HepG2 (cell line): ENCODE results near the gene PSMC3IP. TPM values are rescaled to one million over a fixed set of nuclear protein-coding genes. Genes with fewer than 3 reads are reported as not detected.
A peak's percentile ranks its signal among the peaks of the same experiment; 100 is the strongest.

Source experiments
- ERF ChIP-seq: IDR thresholded peaks from 2 replicates; pipeline ENCODE4 v1.6.1; 2018; ENCODE audit warnings: missing biosample characterization, missing genetic modification reagents
- GTF3A ChIP-seq: sonication (generic); formaldehyde crosslinking; conservative IDR thresholded peaks from 2 replicates; pipeline ENCODE4 v1.4.0; 2020; ENCODE audit warnings: mild to moderate bottlenecking, missing genetic modification reagents
- HNF4G ChIP-seq, 2 experiments: sonication (generic) in 1 of 2; formaldehyde crosslinking in 1 of 2; IDR thresholded peaks; 2 replicates each; pipeline versions ENCODE4 v1.4.0 to v1.6.1; 2011 to 2020; ENCODE audit warnings: borderline replicate concordance in 2 of 2, low read depth in 2 of 2, mild to moderate bottlenecking in 2 of 2, low read length in 1 of 2, missing genetic modification reagents in 1 of 2, moderate library complexity in 1 of 2
- HOXA3 ChIP-seq: sonication (generic); formaldehyde crosslinking; IDR thresholded peaks from 2 replicates; pipeline ENCODE4 v1.5.0; 2020; ENCODE audit warnings: missing genetic modification reagents
- KLF12 ChIP-seq: sonication (generic); formaldehyde crosslinking; IDR thresholded peaks from 2 replicates; pipeline ENCODE4 v1.4.0; 2020; ENCODE audit warnings: missing genetic modification reagents, borderline replicate concordance
- NFE2L1 ChIP-seq: sonication (generic); formaldehyde crosslinking; IDR thresholded peaks from 2 replicates; pipeline ENCODE4 v1.4.0; 2020; ENCODE audit warnings: missing genetic modification reagents, mild to moderate bottlenecking, borderline replicate concordance
- NFIC ChIP-seq: IDR thresholded peaks from 2 replicates; pipeline ENCODE4 v1.6.1; 2012; ENCODE audit warnings: mild to moderate bottlenecking, low read length, inconsistent platforms
- POLR2G ChIP-seq: fragments of 200-400 bp; formaldehyde crosslinking; IDR thresholded peaks from 2 replicates; pipeline ENCODE4 v1.6.1; 2018; ENCODE audit warnings: mild to moderate bottlenecking, low read depth, low read length, moderate library complexity
- ZNF136 ChIP-seq: sonication (generic); formaldehyde crosslinking; IDR thresholded peaks from 2 replicates; pipeline ENCODE4 v1.8.1; 2022; ENCODE audit warnings: low read depth, mild to moderate bottlenecking, moderate library complexity, missing genetic modification reagents
- ZNF34 ChIP-seq: sonication (generic); formaldehyde crosslinking; IDR thresholded peaks from 2 replicates; pipeline ENCODE4 v1.4.0; 2020; ENCODE audit warnings: mild to moderate bottlenecking, missing genetic modification reagents, borderline replicate concordance
- ZNF720 ChIP-seq: sonication (generic); formaldehyde crosslinking; IDR thresholded peaks from 2 replicates; pipeline ENCODE4 v1.4.0; 2020; ENCODE audit warnings: missing genetic modification reagents
- polyA plus RNA-seq, 8 experiments: library from polyadenylated mRNA; depleted of rRNA in 3 of 8; stranded (reverse) in 7 of 8; unstranded in 1 of 8; fragments of >200 nt; fragmentation: Illumina TruSeq in 4 of 8; extraction: Trizol in 4 of 8; gene quantifications; 2 replicates each; pipeline versions ENCODE4 v1.2.1 to v1.2.3, GENCODE V29; 2011 to 2016; ENCODE audit warnings: low read depth in 4 of 8, missing spikeins in 1 of 8, mixed read lengths in 1 of 8; ENCODE audit not compliant: insufficient read depth in 1 of 8
- total RNA-seq, 5 experiments: library from RNA; depleted of rRNA; stranded (reverse); fragments of >200 nt; fragmentation: Illumina TruSeq; extraction: Trizol; gene quantifications; 2 replicates each; pipeline ENCODE4 v1.2.3, GENCODE V29; 2016; ENCODE audit warnings: low read depth in 1 of 5
- TF ChIP-seq, protein P1 (sequence below): sonication (generic); formaldehyde crosslinking; IDR thresholded peaks from 2 replicates; pipeline ENCODE4 v1.4.0; 2020; ENCODE audit warnings: missing genetic modification reagents
- TF ChIP-seq, protein P2 (sequence below): sonication (generic); formaldehyde crosslinking; IDR thresholded peaks from 2 replicates; pipeline ENCODE4 v1.5.0; 2020; ENCODE audit warnings: missing genetic modification reagents, mild to moderate bottlenecking, borderline replicate concordance
- TF ChIP-seq, protein P3 (sequence below): sonication (generic); formaldehyde crosslinking; IDR thresholded peaks from 2 replicates; pipeline ENCODE4 v1.4.0; 2020; ENCODE audit warnings: missing genetic modification reagents, borderline replicate concordance
- TF ChIP-seq, protein P4 (sequence below): sonication (generic); formaldehyde crosslinking; IDR thresholded peaks from 2 replicates; pipeline ENCODE4 v1.4.0; 2020; ENCODE audit warnings: missing genetic modification reagents, borderline replicate concordance
- TF ChIP-seq, protein P5 (sequence below): sonication (generic); formaldehyde crosslinking; IDR thresholded peaks from 2 replicates; pipeline ENCODE4 v1.8.1; 2023; ENCODE audit warnings: missing genetic modification reagents, mild to moderate bottlenecking, borderline replicate concordance
- TF ChIP-seq, protein P6 (sequence below): sonication (generic); formaldehyde crosslinking; IDR thresholded peaks from 2 replicates; pipeline ENCODE4 v1.4.0; 2020; ENCODE audit warnings: mild to moderate bottlenecking, missing genetic modification reagents

Gene PSMC3IP
- total and polyA plus RNA-seq, 2 of the 13 experiments (the other 11 are each of a cell fraction or from before 2014, with no cell fraction given): 6.5 to 22.4 TPM

DNA sequence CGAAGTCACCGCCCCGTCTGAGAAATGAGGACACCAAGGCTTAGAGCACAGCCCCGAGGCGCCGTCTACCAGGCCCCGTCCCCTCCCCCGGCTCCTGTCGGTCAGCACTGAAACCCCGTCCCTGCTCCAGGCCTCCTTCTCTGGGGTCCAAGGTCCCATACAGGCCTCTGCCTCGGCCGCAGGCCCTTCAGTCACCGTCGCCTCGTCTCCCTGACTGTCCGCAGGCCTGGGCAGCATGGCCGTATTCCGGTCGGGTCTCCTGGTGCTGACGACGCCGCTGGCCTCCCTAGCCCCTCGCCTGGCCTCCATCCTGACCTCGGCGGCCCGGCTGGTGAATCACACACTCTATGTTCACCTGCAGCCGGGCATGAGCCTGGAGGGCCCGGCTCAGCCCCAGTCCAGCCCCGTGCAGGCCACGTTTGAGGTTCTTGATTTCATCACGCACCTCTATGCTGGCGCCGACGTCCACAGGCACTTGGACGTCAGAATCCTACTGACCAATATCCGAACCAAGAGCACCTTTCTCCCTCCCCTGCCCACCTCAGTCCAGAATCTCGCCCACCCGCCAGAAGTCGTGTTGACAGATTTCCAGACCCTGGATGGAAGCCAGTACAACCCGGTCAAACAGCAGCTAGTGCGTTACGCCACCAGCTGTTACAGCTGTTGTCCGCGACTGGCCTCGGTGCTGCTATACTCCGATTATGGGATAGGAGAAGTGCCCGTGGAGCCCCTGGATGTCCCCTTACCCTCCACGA is 15.0 kb downstream of the PSMC3IP start (continued):
- TF ChIP-seq, protein P1, sequence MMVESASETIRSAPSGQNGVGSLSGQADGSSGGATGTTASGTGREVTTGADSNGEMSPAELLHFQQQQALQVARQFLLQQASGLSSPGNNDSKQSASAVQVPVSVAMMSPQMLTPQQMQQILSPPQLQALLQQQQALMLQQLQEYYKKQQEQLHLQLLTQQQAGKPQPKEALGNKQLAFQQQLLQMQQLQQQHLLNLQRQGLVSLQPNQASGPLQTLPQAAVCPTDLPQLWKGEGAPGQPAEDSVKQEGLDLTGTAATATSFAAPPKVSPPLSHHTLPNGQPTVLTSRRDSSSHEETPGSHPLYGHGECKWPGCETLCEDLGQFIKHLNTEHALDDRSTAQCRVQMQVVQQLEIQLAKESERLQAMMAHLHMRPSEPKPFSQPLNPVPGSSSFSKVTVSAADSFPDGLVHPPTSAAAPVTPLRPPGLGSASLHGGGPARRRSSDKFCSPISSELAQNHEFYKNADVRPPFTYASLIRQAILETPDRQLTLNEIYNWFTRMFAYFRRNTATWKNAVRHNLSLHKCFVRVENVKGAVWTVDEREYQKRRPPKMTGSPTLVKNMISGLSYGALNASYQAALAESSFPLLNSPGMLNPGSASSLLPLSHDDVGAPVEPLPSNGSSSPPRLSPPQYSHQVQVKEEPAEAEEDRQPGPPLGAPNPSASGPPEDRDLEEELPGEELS (CRISPR knock-in tag): no peak
- TF ChIP-seq NFE2L1 (CRISPR knock-in tag): peak; percentile 77
- TF ChIP-seq ZNF34 (CRISPR knock-in tag): 0 out of 2 replicates have a peak, but pooled peaks have one; percentile 73
- TF ChIP-seq, protein P2, sequence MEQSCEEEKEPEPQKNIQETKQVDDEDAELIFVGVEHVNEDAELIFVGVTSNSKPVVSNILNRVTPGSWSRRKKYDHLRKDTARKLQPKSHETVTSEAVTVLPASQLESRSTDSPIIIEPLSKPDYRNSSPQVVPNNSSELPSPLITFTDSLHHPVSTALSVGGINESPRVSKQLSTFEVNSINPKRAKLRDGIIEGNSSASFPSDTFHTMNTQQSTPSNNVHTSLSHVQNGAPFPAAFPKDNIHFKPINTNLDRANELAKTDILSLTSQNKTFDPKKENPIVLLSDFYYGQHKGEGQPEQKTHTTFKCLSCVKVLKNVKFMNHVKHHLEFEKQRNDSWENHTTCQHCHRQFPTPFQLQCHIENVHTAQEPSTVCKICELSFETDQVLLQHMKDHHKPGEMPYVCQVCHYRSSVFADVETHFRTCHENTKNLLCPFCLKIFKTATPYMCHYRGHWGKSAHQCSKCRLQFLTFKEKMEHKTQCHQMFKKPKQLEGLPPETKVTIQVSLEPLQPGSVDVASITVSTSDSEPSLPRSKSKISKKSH (CRISPR knock-in tag): no peak
- TF ChIP-seq ERF (CRISPR knock-in tag): no peak
- no peak for TF ChIP-seq NFIC
- TF ChIP-seq ZNF136: no peak
- no peak; the same call in 1 of the 2 replicates for TF ChIP-seq HNF4G (IDR thresholded peaks at IDR 0.05; ENCODE audit: borderline replicate concordance, low read depth, low read length)
- TF ChIP-seq HNF4G (CRISPR knock-in tag; IDR thresholded peaks at IDR 0.05; ENCODE audit: borderline replicate concordance, low read depth): no peak
- no peak; the same call in 1 of the 2 replicates for TF ChIP-seq HOXA3 (CRISPR knock-in tag)
- no peak for TF ChIP-seq KLF12 (CRISPR knock-in tag)
- TF ChIP-seq, protein P3, sequence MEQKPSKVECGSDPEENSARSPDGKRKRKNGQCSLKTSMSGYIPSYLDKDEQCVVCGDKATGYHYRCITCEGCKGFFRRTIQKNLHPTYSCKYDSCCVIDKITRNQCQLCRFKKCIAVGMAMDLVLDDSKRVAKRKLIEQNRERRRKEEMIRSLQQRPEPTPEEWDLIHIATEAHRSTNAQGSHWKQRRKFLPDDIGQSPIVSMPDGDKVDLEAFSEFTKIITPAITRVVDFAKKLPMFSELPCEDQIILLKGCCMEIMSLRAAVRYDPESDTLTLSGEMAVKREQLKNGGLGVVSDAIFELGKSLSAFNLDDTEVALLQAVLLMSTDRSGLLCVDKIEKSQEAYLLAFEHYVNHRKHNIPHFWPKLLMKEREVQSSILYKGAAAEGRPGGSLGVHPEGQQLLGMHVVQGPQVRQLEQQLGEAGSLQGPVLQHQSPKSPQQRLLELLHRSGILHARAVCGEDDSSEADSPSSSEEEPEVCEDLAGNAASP: no peak
- TF ChIP-seq POLR2G: no peak
- TF ChIP-seq, protein P4, sequence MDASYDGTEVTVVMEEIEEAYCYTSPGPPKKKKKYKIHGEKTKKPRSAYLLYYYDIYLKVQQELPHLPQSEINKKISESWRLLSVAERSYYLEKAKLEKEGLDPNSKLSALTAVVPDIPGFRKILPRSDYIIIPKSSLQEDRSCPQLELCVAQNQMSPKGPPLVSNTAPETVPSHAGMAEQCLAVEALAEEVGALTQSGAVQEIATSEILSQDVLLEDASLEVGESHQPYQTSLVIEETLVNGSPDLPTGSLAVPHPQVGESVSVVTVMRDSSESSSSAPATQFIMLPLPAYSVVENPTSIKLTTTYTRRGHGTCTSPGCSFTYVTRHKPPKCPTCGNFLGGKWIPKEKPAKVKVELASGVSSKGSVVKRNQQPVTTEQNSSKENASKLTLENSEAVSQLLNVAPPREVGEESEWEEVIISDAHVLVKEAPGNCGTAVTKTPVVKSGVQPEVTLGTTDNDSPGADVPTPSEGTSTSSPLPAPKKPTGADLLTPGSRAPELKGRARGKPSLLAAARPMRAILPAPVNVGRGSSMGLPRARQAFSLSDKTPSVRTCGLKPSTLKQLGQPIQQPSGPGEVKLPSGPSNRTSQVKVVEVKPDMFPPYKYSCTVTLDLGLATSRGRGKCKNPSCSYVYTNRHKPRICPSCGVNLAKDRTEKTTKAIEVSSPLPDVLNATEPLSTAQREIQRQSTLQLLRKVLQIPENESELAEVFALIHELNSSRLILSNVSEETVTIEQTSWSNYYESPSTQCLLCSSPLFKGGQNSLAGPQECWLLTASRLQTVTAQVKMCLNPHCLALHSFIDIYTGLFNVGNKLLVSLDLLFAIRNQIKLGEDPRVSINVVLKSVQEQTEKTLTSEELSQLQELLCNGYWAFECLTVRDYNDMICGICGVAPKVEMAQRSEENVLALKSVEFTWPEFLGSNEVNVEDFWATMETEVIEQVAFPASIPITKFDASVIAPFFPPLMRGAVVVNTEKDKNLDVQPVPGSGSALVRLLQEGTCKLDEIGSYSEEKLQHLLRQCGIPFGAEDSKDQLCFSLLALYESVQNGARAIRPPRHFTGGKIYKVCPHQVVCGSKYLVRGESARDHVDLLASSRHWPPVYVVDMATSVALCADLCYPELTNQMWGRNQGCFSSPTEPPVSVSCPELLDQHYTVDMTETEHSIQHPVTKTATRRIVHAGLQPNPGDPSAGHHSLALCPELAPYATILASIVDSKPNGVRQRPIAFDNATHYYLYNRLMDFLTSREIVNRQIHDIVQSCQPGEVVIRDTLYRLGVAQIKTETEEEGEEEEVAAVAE: 0 out of 2 replicates have a peak, but pooled peaks have one; percentile 10
- no peak for TF ChIP-seq GTF3A (CRISPR knock-in tag)
- no peak; the same call in 1 of the 2 replicates for TF ChIP-seq ZNF720 (CRISPR knock-in tag)
- TF ChIP-seq, protein P5, sequence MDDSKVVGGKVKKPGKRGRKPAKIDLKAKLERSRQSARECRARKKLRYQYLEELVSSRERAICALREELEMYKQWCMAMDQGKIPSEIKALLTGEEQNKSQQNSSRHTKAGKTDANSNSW: peak; percentile 84; the same call in 1 of the 2 replicates
- TF ChIP-seq, protein P6, sequence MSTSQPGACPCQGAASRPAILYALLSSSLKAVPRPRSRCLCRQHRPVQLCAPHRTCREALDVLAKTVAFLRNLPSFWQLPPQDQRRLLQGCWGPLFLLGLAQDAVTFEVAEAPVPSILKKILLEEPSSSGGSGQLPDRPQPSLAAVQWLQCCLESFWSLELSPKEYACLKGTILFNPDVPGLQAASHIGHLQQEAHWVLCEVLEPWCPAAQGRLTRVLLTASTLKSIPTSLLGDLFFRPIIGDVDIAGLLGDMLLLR (CRISPR knock-in tag): no peak
